WERI-Rb-1 (cell line): ENCODE measurements around the gene COL8A1.

Source experiments
- DNase-seq: peaks from one replicate; pipeline ENCODE4 v3.0.0-alpha.2; 2020
- H3K27ac ChIP-seq: fragments of 250-450 bp; sonication (Bioruptor Pico); 2 replicates; pipeline ENCODE4 v1.5.1; 2020; ENCODE audit warnings: mild to moderate bottlenecking, moderate library complexity
- H3K27me3 ChIP-seq: fragments of 250-450 bp; sonication (Bioruptor Pico); 2 replicates; pipeline ENCODE4 v1.5.1; 2021; ENCODE audit warnings: mild to moderate bottlenecking, low read depth, moderate library complexity; ENCODE audit not compliant: insufficient read depth, severe bottlenecking
- H3K36me3 ChIP-seq: fragments of 250-450 bp; sonication (Bioruptor Pico); 2 replicates; pipeline ENCODE4 v1.5.1; 2020; ENCODE audit warnings: mild to moderate bottlenecking, moderate library complexity
- H3K4me3 ChIP-seq: 2 replicates; pipeline ENCODE4 v1.5.1; 2011; ENCODE audit warnings: low read depth, mild to moderate bottlenecking, control low read depth, low read length
- H3K9me3 ChIP-seq: fragments of 250-450 bp; sonication (Bioruptor Pico); 2 replicates; pipeline ENCODE4 v1.5.1; 2021; ENCODE audit warnings: mild to moderate bottlenecking, moderate library complexity; ENCODE audit not compliant: severe bottlenecking
- TF ChIP-seq, protein P1 (sequence below): IDR thresholded peaks from 2 replicates; pipeline ENCODE4 v1.5.1; 2011; ENCODE audit warnings: low read depth, mild to moderate bottlenecking, control low read depth, inconsistent platforms, low read length

The COL8A1 gene

DNA sequence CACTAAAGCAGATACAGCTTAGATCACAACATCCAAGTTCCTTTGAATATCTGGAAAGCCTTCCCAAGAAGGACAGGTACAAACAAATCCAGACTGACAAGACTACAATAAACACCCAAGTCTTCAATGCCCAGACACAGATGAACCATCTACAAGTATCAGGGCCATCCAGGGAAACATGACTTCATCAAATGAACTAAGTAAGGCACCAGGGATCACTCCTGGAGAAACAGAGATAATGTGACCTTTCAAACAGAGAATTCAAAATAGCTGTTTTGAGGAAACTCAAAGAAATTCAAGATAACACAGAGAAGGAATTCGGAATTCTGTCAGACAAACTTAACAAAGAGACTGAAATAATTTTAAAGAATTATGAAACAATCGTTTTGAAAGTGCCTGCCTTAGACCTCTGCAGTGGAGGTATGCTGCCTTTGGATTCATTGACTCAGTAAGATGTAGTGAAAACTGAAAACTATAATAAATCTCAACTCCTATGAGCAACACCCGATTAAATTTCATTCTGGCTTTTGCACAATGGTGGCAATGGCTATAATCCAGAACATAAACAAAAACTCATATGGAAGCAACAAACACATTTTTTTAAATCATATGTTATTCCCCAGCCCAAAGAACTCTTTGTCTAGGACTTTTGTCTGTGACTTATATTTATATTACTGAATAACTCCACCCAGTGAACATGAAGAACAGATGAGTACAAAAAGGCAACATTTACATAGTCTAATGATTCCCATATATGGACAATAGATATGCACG lies 12.6 kb upstream of the COL8A1 start:
- no peak overlapping the region for H3K27ac ChIP-seq
- no peaks in the 10 kb centered on the region for H3K9me3 ChIP-seq
- TF ChIP-seq, protein P1, sequence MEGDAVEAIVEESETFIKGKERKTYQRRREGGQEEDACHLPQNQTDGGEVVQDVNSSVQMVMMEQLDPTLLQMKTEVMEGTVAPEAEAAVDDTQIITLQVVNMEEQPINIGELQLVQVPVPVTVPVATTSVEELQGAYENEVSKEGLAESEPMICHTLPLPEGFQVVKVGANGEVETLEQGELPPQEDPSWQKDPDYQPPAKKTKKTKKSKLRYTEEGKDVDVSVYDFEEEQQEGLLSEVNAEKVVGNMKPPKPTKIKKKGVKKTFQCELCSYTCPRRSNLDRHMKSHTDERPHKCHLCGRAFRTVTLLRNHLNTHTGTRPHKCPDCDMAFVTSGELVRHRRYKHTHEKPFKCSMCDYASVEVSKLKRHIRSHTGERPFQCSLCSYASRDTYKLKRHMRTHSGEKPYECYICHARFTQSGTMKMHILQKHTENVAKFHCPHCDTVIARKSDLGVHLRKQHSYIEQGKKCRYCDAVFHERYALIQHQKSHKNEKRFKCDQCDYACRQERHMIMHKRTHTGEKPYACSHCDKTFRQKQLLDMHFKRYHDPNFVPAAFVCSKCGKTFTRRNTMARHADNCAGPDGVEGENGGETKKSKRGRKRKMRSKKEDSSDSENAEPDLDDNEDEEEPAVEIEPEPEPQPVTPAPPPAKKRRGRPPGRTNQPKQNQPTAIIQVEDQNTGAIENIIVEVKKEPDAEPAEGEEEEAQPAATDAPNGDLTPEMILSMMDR, result no peak
- no peak overlapping the region for H3K4me3 ChIP-seq
- H3K27me3 ChIP-seq, result no peaks in the 10 kb centered on the region
- H3K36me3 ChIP-seq, result no peaks in the 10 kb centered on the region
- no peak for DNase-seq

DNA sequence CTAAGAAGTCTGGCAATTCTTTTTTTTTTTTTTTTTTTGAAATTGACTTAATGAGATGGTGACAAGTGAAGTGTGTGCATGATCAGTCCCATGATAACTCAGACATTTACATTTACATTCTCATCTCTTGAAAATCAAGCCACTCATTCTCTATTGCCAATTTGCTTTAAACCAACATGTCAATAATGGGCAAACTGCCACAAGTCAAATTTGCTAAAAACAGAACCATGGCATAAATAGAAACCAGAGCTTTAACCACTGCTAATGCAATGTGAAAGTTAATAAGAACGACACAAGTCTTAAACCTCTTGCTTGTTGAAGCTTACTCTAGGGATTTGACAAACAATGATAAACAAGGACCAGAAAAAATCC lies 12.0 kb upstream of the COL8A1 start:
- DNase-seq, result no peak
- Histone ChIP-seq H3K36me3 (no peaks in the 10 kb centered on the region), H3K27me3 (no peaks in the 10 kb centered on the region), H3K9me3 (no peaks in the 10 kb centered on the region), H3K27ac (no peak overlapping the region), H3K4me3 (no peak overlapping the region)
- TF ChIP-seq, protein P1, result no peak

DNA sequence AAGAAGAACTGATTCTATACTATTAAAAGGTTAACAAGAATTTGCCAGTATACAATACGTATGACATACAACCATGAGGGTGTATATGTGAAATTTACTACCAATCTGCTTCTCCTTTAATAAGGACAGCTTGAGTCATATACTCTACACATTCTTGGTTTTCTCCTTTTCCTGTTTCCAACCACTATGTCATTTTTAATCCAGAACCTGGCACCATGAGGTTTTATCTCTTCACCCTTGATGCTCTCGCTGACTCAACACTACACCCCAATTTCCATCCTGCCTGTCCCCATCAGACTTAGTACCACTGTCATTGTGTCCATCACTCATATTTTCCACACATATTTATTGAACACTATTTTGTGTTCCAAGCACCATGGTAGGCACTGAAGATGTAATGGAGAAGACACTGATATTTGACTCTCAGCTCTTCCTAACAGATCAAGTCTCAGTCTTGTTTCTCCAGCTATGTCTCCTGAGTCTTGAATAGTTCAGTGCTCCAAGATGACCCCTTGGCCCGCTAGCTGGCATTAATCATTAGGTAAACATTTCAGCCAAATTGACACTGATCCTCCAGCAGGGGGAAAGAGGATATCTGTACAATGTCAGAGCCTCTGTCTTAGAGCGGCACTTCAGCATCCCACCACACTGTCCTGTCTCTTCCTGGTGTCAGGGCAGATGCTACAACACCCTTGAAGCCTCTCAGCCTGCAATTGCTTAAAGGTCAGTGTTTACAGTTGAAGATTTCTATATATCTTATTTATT lies 11.2 kb upstream of the COL8A1 start:
- Histone ChIP-seq H3K27me3 (no peaks in the 10 kb centered on the region), H3K36me3 (no peaks in the 10 kb centered on the region), H3K27ac (no peak overlapping the region), H3K4me3 (no peak overlapping the region), H3K9me3 (no peaks in the 10 kb centered on the region)
- peak; percentile 30 for DNase-seq
- TF ChIP-seq, protein P1, result 0 out of 2 replicates have a peak, but pooled peaks have one; percentile 6

DNA sequence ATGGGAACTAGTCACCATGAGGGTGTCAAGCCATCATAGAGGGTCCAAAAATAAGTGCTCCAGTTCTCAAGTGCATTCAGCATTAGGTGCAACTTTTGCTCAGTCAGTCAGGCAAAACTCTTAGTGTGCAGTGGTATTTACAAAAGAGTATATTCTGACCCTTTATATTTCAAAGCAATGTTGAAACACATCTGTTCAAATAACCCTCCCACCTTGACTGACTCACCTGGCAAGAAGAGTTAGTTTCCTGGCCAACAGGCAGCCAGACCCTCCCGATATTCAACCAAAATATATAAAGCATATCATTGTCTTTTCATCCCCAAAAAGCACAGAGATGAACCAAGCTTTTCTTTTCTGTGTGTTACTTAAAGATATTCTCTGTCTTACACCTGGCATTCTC lies 7.6 kb upstream of the COL8A1 start:
- Histone ChIP-seq H3K4me3 (no peak overlapping the region), H3K36me3 (no peaks in the 10 kb centered on the region), H3K9me3 (no peaks in the 10 kb centered on the region), H3K27ac (no peak overlapping the region), H3K27me3 (no peaks in the 10 kb centered on the region)
- TF ChIP-seq, protein P1, result no peak
- DNase-seq, result no peak

DNA sequence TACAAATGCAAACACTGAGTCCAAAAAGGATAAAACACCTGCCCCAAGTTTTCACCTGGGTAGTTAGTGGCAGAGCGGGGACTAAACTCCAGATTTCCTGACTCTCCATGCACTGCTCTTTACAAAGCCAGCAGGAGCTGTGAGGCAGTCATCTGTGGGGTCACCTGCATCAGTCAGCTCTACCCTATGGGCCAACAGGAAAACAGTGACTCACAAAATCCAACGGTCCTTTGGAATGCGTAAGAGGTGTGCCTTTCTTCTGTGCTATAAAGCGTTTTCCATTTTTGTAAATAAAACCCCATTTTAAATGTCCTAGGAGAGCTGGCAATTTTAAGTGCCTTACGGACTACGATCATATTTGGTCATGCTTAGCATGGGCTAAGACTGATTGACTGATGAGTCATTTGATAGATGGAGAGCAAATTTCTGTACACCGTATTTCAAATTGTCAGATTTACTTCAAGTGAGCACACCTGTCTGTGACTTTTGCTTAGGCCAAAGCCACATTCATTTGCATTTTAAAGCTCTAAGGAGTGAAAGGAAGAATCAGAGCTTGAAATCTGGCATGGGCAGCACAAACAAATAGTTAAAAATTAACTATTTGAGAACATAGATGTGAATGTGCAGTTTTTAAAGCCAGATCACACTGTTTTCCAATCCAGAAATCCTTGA lies 4.4 kb upstream of the COL8A1 start:
- no peak overlapping the region for H3K27ac ChIP-seq
- no peaks in the 10 kb centered on the region for H3K36me3 ChIP-seq
- no peak overlapping the region for H3K4me3 ChIP-seq
- H3K27me3 ChIP-seq, result no peaks in the 10 kb centered on the region
- TF ChIP-seq, protein P1, result no peak
- no peak for DNase-seq
- H3K9me3 ChIP-seq, result no peaks in the 10 kb centered on the region
